AML-193 (cell line): ENCODE measurements around the gene CSRNP3.

Source experiments
- DNase-seq, 2 experiments: peaks; one replicate each; lab custom pipeline; 2025; lab: John Stamatoyannopoulos, UW

CSRNP3 gene

GRCh38 chr2:165544897-165545296 is 75.4 kb downstream of the CSRNP3 start:
- DNase-seq: no peak

- no peak for DNase-seq
Observed at GRCh38 chr2:165547900-165548299, 78.4 kb downstream of the CSRNP3 start.

- DNase-seq: no peak
Observed at GRCh38 chr2:165549619-165550018, 80.1 kb downstream of the CSRNP3 start.

- no peak for DNase-seq
Observed at GRCh38 chr2:165558832-165559231, 89.3 kb downstream of the CSRNP3 start.

- no peak for DNase-seq
Observed at GRCh38 chr2:165560377-165560988, 91.0 kb downstream of the CSRNP3 start.

DNA sequence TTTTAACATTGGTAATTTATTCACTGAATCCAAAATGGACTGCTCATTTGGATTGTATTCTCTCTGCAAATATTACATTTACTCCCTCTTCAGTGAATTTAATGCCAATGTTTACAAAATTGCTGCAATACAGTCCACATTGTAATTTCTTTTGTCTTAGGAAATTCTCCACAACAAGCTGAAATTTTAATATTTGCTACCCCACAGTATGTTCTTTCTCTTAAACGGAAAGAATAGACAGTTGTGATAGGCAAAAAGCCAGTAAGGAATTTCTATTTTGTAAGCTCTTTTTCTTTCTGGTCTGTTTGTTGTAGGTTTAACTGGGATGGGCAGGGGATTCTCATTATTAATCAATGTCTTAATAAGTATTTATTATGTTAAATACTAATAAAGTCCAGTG is 92.0 kb downstream of the CSRNP3 start:
- DNase-seq: no peak

DNA sequence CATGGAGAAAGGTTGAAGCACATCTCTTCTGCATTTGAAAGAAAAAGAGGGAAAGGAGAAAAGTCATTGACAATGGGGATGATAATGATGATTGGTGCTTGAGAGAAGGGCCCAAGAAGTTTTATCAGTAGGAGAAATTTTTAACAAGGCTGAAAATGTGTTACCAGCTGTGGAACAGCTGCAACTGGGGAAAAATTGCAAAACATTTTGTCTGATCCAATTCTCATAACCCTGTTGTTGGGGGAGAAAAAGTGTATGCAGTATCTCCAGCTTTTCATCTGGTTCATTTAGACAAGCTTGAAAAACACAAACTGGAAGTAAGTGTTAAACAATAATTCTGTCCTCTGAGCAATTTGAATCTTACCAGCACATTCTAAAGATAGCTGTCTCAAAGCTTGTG is 92.7 kb downstream of the CSRNP3 start:
- DNase-seq: no peak

DNA sequence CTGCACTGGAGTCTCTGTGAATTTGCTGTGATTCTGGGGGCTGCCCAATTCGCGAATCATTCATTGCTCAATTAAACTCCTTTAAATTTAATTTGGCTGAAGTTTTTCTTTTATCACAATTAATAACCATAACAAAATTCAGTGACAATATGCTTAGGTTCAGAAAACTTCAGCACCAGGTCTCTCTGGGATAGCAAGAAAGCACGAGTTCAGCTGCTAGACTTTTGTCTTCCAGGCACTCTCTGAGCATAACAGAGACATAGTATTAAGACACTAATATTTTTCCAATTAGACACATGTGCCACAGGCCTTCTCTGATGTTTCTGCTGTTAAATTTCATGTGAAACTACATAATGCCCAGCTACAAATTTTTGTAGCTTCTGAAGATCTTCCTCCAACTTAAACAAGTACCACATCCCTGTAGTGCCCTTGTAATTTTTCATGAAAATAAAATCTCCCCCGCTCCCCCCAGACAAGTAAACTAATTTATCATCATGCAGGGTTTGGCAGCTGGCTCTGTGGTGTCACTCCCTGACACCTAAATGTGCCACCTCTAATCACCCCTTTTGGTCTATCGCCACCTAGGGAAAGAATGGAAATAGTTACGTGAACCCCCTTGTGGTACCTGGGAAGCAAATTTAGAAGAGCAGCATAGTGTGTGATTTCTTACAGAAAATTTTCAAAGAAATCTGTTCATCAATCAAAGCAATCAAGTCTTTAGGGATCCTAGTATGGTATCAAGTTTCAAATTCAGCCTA is 94.1 kb downstream of the CSRNP3 start:
- DNase-seq: peak in 1 of 2 experiments; percentile 7

- no peak for DNase-seq
Observed at GRCh38 chr2:165566008-165566407, 96.5 kb downstream of the CSRNP3 start.

GRCh38 chr2:165567273-165567672 is 97.8 kb downstream of the CSRNP3 start:
- DNase-seq: no peak

DNA sequence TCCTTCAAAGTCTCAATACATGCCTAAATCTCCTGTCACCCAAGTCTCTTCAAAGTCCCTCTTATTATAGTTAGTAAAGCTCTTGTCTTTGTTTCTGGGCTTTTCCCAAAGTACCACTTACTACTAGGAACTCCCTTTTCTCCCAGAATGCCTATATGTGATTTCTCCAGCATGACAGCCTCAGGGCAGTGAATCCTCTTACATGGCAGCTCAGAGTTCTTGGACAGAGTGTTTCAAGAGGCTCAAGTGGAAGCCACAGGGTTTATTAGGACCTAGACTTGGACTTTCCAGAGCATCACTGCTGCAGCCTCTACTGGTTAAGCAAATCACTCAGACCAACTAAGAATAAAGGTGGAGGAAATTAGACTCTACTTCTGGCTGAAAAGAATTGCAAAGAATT is 98.9 kb downstream of the CSRNP3 start:
- DNase-seq: no peak

DNA sequence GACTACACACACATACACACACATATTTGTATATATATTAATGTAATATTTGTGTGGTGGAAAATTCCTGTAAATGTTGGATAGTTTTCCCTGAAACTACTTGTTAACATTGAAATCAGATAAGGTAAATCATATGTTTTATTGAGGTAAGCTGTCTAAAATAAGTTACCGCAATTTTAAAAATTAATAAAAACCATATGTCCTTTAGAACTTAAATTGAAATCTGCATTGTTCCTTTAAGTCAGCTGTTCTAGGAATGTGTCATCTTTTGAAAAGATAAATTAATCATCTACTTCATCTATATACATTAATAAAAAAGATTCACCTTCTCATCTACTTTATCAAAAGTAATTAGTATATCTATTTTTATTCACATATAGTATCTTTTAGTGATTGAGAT is 102.0 kb downstream of the CSRNP3 start:
- no peak for DNase-seq

GRCh38 chr2:165572151-165572550 is 102.7 kb downstream of the CSRNP3 start:
- no peak for DNase-seq

DNA sequence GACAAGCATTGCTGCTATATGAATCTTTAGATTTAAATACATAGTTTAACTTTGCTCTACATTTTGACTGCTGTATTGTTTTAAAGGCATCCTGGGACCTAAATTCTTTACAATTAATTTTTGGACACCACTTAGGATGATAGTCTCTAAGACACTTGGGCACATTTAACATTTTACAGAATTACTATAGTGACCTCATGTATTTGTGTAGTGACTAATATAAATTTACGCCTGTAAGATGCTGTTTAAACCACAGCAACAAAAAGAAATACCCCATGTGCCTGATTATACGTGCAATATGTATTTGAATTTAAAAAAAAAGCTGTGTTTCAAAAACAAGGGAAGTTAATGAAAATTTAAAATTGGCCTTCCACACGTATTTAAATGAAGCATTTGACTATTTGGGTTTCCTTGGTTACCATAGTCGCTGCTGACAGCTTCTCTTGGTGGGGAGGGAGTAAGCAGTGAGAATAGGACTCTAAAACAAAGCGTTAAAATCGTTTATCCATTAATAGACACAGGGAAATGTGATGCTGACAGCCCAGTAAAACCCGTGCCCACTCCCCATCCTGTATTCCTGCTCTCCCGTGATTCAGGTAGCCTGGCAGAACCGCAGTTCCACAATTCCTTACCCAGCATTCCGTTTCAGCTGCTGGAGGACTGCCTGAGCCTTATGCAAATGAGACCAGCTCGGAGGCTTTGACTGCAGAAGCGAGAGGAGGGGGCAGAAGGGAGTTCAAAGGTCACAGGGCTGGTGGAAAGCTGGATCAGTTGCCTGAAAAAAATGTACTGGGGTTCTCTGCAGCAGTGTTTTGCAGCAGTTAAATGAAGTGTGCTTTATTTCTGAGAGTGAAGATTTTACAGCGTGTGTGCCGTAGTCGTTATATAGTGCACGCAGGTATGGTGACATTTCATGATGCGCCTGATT is 104.3 kb downstream of the CSRNP3 start:
- DNase-seq: no peak

- no peak for DNase-seq
Observed at GRCh38 chr2:165575044-165575615, 105.6 kb downstream of the CSRNP3 start.

DNA sequence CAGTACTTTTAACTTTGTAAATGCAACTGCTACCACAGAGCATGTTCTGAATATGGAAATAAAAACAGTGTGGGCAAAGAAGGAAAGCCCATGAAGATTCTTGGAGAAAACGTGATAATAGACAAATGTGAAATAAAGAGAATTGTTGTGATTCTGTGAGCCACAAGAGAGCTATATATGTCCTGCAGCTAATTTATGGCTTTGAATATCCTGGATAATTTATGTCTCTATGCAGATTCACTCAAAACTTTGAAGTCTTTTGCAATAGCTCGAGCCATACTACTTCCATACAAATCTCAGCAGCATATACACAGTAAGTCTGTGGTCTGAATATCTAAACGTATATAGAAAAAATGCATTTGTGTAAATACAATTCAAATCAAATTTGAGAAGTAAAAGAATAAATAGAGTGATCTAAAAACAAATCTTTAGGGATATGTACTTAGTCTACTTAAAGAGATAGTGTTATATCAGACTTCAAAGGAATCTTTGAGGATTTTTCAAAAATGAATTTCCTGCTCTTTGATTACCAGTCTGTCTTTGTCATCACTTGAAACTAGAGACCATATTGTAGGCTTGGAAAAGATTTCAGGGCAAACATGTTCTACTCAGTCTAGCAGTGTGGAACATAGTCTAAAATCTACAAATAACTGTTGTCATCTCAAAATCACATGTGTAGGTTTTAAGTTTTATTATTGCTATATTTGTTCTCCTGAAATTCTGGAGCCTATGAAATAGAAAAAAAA is 107.1 kb downstream of the CSRNP3 start:
- no peak for DNase-seq

- DNase-seq: no peak
Observed at GRCh38 chr2:165582409-165582808, 112.9 kb downstream of the CSRNP3 start.

- no peak for DNase-seq
Observed at GRCh38 chr2:165582863-165583506, 113.5 kb downstream of the CSRNP3 start.

GRCh38 chr2:165584126-165584654 is 114.7 kb downstream of the CSRNP3 start:
- DNase-seq: no peak

- DNase-seq: no peak
Observed at GRCh38 chr2:165586019-165586418, 116.5 kb downstream of the CSRNP3 start.
